Chondrocyte (in vitro differentiated cells): ENCODE data around the gene FAM81A. TPM values are rescaled to one million over a fixed set of nuclear protein-coding genes. Genes with fewer than 3 reads are reported as not detected.

Experiments
- DNase-seq: peaks from one replicate; pipeline ENCODE4 v3.0.0; 2021; ENCODE audit warnings: mixed read lengths, low spot score
- H3K27ac Mint-ChIP-seq: one replicate; pipeline ENCODE4 v1.8.0; 2021; ENCODE audit warnings: mild to moderate bottlenecking, moderate library complexity, mixed read lengths; ENCODE audit not compliant: unreplicated experiment
- H3K27me3 Mint-ChIP-seq: 2 replicates; pipeline ENCODE4 v1.8.0; 2021; ENCODE audit warnings: low read depth, mixed read lengths
- H3K36me3 Mint-ChIP-seq: 2 replicates; pipeline ENCODE4 v1.8.0; 2021; ENCODE audit warnings: low read depth, mixed read lengths
- H3K4me1 Mint-ChIP-seq: 2 replicates; pipeline ENCODE4 v1.8.0; 2021; ENCODE audit warnings: low read depth, mild to moderate bottlenecking, mixed read lengths
- H3K4me3 Mint-ChIP-seq: one replicate; pipeline ENCODE4 v1.8.0; 2021; ENCODE audit warnings: mild to moderate bottlenecking, moderate library complexity, mixed read lengths; ENCODE audit not compliant: unreplicated experiment
- H3K9me3 Mint-ChIP-seq: 2 replicates; pipeline ENCODE4 v1.8.0; 2021; ENCODE audit warnings: low read depth, mixed read lengths
- CTCF ChIP-seq: fragments of 200-600 bp; sonication (generic); IDR thresholded peaks from 2 replicates; pipeline ENCODE4 v1.5.0; 2021; ENCODE audit warnings: antibody characterized with exemption, mild to moderate bottlenecking, moderate library complexity
- total RNA-seq: library from RNA; stranded (reverse); gene quantifications from 3 replicates; pipeline ENCODE4 v1.2.1, GENCODE V29; 2021

Gene FAM81A
- total RNA-seq, 1 donor from 2014 or later, result 0.15 TPM

DNA sequence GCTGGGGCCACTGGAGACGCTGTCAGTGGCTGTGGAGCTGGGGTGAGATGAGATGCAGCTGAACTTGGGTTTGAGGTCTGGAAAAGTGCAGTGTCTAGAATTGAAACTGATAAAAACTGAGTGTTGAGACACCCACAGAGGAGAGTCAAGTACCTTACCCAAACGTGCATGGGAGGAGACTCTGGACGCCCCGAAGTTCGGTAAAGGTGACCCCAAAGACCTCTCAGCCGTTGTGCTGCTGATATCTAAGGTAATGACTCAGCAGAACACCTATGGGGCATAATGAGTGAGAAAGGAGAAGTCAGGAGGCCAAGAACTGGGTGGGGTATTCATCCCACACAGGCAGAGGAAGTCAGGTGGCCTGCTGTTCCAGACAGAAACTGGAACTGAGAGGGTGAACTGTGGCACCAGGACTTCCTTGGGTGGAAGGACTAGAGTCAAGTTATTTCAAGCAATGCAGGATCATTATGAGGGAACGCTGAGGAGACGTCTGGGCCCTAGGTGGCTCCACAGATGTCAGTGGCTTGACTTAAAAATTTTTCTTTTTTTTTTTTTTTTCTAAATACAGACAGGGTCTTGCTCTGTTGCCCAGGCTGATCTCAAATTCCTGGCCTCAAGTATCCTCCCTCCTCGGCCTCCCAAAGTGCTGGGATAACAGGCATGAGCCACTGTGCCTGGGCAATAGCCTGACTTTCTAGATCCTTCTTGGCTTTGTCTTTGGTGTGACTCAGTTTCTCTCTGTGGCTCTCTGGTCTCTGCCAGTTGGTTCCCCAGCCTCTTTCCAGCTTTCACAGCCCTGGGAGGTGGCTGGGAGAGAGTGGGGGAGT lies 105.9 kb downstream of the FAM81A start:
- H3K27ac Mint-ChIP-seq, result no peak overlapping the region
- H3K9me3 Mint-ChIP-seq, result no peaks in the 10 kb centered on the region
- TF ChIP-seq CTCF, result no peak
- no peak for DNase-seq
- no peak overlapping the region for H3K4me3 Mint-ChIP-seq
- no peaks in the 10 kb centered on the region for H3K4me1 Mint-ChIP-seq
- peaks cover 22% of the 10 kb centered on the region for H3K27me3 Mint-ChIP-seq
- no peaks in the 10 kb centered on the region for H3K36me3 Mint-ChIP-seq

DNA sequence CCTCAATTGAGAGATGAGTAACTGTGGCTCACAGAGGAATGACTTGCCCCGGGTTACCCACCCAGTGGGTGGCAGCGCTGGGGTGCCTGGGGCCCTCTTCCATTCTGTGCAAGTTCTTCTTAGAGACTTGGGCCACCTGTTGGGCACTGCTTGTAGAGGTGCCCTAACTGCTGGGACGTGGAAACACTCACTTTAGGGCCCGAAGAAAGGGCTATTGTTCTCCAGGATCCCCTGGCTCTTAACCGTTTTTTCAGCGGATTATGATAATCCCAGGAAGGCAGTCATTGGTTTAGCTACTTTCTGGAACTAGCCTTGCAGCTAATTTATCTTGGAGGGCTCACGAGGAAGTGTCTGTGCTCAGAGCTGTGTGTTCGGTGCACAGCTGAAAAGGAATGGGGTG lies 107.6 kb downstream of the FAM81A start:
- no peak overlapping the region for H3K4me3 Mint-ChIP-seq
- H3K27me3 Mint-ChIP-seq, result peaks cover 25% of the 10 kb centered on the region
- H3K4me1 Mint-ChIP-seq, result no peaks in the 10 kb centered on the region
- H3K27ac Mint-ChIP-seq, result no peak overlapping the region
- TF ChIP-seq CTCF, result no peak
- H3K9me3 Mint-ChIP-seq, result no peaks in the 10 kb centered on the region
- H3K36me3 Mint-ChIP-seq, result no peaks in the 10 kb centered on the region
- DNase-seq, result no peak

DNA sequence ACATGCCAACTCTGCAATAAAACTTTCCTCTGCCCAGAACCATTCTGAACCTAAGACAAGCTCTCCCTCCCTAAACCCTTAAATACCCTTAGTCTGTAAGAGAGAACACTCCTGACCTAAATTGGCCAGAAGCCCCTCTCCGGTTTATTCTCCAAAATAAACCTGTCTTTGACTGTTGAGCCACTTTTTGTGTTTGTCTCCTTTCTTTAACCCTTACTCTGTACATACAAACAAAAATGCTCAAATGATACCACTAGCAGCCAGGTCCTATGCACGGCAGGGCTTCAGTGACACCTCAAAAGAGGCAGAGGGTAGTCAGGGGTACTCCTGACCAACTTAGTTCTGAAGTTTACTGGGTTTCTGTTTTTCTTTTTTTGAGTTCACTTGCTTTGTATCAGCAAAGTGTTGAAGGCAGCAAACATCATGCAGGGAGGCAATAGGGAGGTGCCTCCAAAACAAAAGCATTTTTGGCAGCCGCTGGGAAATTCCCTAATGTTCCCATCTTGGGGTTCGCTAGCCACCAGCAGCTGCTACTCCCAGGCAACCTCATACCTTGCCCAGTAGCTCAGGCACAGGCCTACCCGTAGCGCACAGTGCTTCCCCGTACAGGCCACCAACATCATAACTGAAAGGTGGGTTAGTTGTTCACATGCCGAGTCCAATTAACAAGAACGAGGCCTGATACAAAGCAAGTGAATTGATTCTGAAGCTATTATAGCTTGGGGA lies 110.7 kb downstream of the FAM81A start:
- no peaks in the 10 kb centered on the region for H3K9me3 Mint-ChIP-seq
- H3K36me3 Mint-ChIP-seq, result no peaks in the 10 kb centered on the region
- DNase-seq, result no peak
- TF ChIP-seq CTCF, result no peak
- H3K27me3 Mint-ChIP-seq, result peaks cover 17% of the 10 kb centered on the region
- H3K4me1 Mint-ChIP-seq, result no peaks in the 10 kb centered on the region
- no peak overlapping the region for H3K27ac Mint-ChIP-seq
- H3K4me3 Mint-ChIP-seq, result no peak overlapping the region

GRCh38 chr15:59549301-59550185 lies 111.6 kb downstream of the FAM81A start:
- no peak for DNase-seq
- H3K36me3 Mint-ChIP-seq, result no peaks in the 10 kb centered on the region
- H3K9me3 Mint-ChIP-seq, result no peaks in the 10 kb centered on the region
- H3K27ac Mint-ChIP-seq, result no peak overlapping the region
- TF ChIP-seq CTCF, result no peak
- peaks cover 14% of the 10 kb centered on the region for H3K27me3 Mint-ChIP-seq
- H3K4me1 Mint-ChIP-seq, result no peaks in the 10 kb centered on the region
- no peak overlapping the region for H3K4me3 Mint-ChIP-seq

DNA sequence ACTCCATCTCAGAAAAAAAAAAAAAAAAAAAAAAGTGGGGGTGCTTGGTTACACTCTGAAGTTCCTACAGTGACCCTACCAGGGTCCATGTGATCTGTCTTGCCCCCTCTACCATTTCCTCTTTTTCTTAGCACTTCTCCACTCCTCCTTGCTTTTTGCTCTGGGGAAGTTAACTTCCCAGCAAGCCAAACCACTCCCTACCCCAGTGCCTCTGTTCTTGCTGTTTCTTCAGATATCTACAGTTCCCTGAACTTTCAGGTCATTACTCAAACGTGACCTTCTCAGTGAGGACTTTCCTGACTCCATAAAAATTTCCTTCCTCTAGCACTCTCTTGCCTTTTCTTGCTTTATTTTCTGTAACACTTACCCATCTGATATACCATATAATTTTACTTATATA lies 112.5 kb downstream of the FAM81A start:
- no peak for TF ChIP-seq CTCF
- no peak overlapping the region for H3K4me3 Mint-ChIP-seq
- peaks cover 14% of the 10 kb centered on the region for H3K27me3 Mint-ChIP-seq
- DNase-seq, result no peak
- H3K4me1 Mint-ChIP-seq, result peaks cover under 1% of the 10 kb centered on the region
- no peak overlapping the region for H3K27ac Mint-ChIP-seq
- H3K36me3 Mint-ChIP-seq, result no peaks in the 10 kb centered on the region
- no peaks in the 10 kb centered on the region for H3K9me3 Mint-ChIP-seq
